A549 (cell line): ENCODE results near the gene SNX3. TPM values are rescaled to one million over a fixed set of nuclear protein-coding genes. Genes with fewer than 3 reads are reported as not detected.

Experiments used
- ATAC-seq, 2 experiments: fragments of 200-7000 bp in 1 of 2; fragments of >200 bp in 1 of 2; cut with Nextera tagmentation in 1 of 2; cut with Tn5 transposase in 1 of 2; 3 replicates each; pipeline versions ENCODE4 v1.8.0 to v1.9.1; 2018 to 2020; ENCODE audit warnings: mild to moderate bottlenecking in 1 of 2, moderate library complexity in 1 of 2
- CTCF ChIA-PET: fragments of 300-600 bp; sonication (Branson Sonifier 250); formaldehyde crosslinking; extraction: SDS; loops from one replicate; lab custom pipeline; 2021; ENCODE audit warnings: antibody characterized with exemption, inconsistent platforms; lab: Yijun Ruan, JAX
- POLR2A ChIA-PET: fragments of 350-600 bp; formaldehyde crosslinking; extraction: SDS; loops from one replicate; lab custom pipeline; 2021; ENCODE audit warnings: antibody characterized with exemption, inconsistent platforms; lab: Yijun Ruan, JAX
- DNase-seq, 2 experiments: peaks; one replicate each; pipeline versions ENCODE4 v3.0.0 to v3.0.0-alpha.2; 2011 to 2016; ENCODE audit warnings: low read depth in 1 of 2, low spot score in 1 of 2
- FAIRE-seq: peaks from 2 replicates; lab custom pipeline; 2011; peaks lifted over from hg19 to GRCh38; lab: Jason Lieb, UNC
- H3K27ac ChIP-seq, 2 experiments: fragments of >200 bp; sonication (Bioruptor Twin); formaldehyde crosslinking; 3 replicates each; pipeline ENCODE4 v1.5.1; 2016 to 2017
- H3K4me1 ChIP-seq: fragments of >200 bp; sonication (Bioruptor Twin); formaldehyde crosslinking; 3 replicates; pipeline ENCODE4 v1.6.1; 2016
- H3K4me2 ChIP-seq: fragments of >200 bp; sonication (Bioruptor Twin); formaldehyde crosslinking; 3 replicates; pipeline ENCODE4 v1.6.1; 2016
- H3K4me3 ChIP-seq: fragments of >200 bp; sonication (Bioruptor Twin); formaldehyde crosslinking; 3 replicates; pipeline ENCODE4 v1.5.1; 2016
- H3K9me3 ChIP-seq: fragments of >200 bp; sonication (Bioruptor Twin); formaldehyde crosslinking; 3 replicates; pipeline ENCODE4 v1.6.1; 2016
- CBX8 ChIP-seq: fragments of 200-600 bp; sonication (generic); IDR thresholded peaks from 2 replicates; pipeline ENCODE4 v1.6.1; 2016
- CHD2 ChIP-seq: fragments of 150-350 bp; IDR thresholded peaks from 2 replicates; pipeline ENCODE4 v1.6.1; 2014; ENCODE audit warnings: low read length; ENCODE audit not compliant: partially characterized antibody
- EHF ChIP-seq: fragments of 250-450 bp; sonication (Bioruptor Pico); IDR thresholded peaks from 2 replicates; pipeline ENCODE4 v1.5.0; 2020; ENCODE audit warnings: mild to moderate bottlenecking
- EP300 ChIP-seq, 2 experiments: fragments of >200 bp; sonication (Bioruptor Twin); formaldehyde crosslinking; IDR thresholded peaks; 2 replicates in 1 of 2; 3 replicates in 1 of 2; pipeline ENCODE4 v1.6.1; 2016 to 2017
- ESRRA ChIP-seq: fragments of 150-350 bp; IDR thresholded peaks from 2 replicates; pipeline ENCODE4 v1.6.1; 2014; ENCODE audit warnings: mild to moderate bottlenecking, low read length, borderline replicate concordance
- FOSL2 ChIP-seq, 2 experiments: fragments of 450-650 bp in 1 of 2; fragments of >200 bp in 1 of 2; sonication (Bioruptor Twin) in 1 of 2; formaldehyde crosslinking; IDR thresholded peaks; 2 replicates each; pipeline versions ENCODE4 v1.5.0 to v1.6.1; 2016 to 2020; ENCODE audit warnings: mild to moderate bottlenecking in 1 of 2, moderate library complexity in 1 of 2
- FOXS1 ChIP-seq: fragments of 250-450 bp; sonication (Bioruptor Pico); IDR thresholded peaks from 2 replicates; pipeline ENCODE4 v1.5.0; 2020; ENCODE audit warnings: mild to moderate bottlenecking, moderate library complexity
- HOXB5 ChIP-seq: fragments of 250-450 bp; sonication (Bioruptor Pico); IDR thresholded peaks from 2 replicates; pipeline ENCODE4 v1.5.0; 2020; ENCODE audit warnings: mild to moderate bottlenecking, moderate library complexity
- JUNB ChIP-seq: fragments of >200 bp; sonication (Bioruptor Twin); formaldehyde crosslinking; IDR thresholded peaks from 2 replicates; pipeline ENCODE4 v1.6.1; 2016
- KDM5A ChIP-seq: fragments of 200-600 bp; sonication (generic); IDR thresholded peaks from 2 replicates; pipeline ENCODE4 v1.6.1; 2016; ENCODE audit warnings: antibody characterized with exemption, mild to moderate bottlenecking
- MAFK ChIP-seq: fragments of 450-650 bp; IDR thresholded peaks from 2 replicates; pipeline ENCODE4 v1.6.1; 2014; ENCODE audit not compliant: partially characterized antibody
- MAZ ChIP-seq: fragments of 150-350 bp; IDR thresholded peaks from 2 replicates; pipeline ENCODE4 v1.6.1; 2014; ENCODE audit warnings: antibody characterized with exemption, low read depth, low read length, borderline replicate concordance
- MYC ChIP-seq: IDR thresholded peaks from 2 replicates; pipeline ENCODE4 v1.6.1; 2012; ENCODE audit warnings: mild to moderate bottlenecking, inconsistent platforms, low read length, improper control_type of control experiment, borderline replicate concordance
- NPAS2 ChIP-seq: fragments of 250-450 bp; sonication (Bioruptor Pico); IDR thresholded peaks from 2 replicates; pipeline ENCODE4 v1.8.0; 2022; ENCODE audit warnings: mild to moderate bottlenecking, moderate library complexity, borderline replicate concordance
- RCOR1 ChIP-seq: fragments of 150-350 bp; IDR thresholded peaks from 2 replicates; pipeline ENCODE4 v1.6.1; 2014; ENCODE audit warnings: antibody characterized with exemption, low read length, low read depth
- RFX5 ChIP-seq: fragments of 450-650 bp; IDR thresholded peaks from 2 replicates; pipeline ENCODE4 v1.7.1; 2014; ENCODE audit warnings: antibody characterized with exemption, mild to moderate bottlenecking, moderate library complexity
- SREBF2 ChIP-seq: fragments of 450-650 bp; IDR thresholded peaks from 2 replicates; pipeline ENCODE4 v1.6.1; 2014; ENCODE audit warnings: mild to moderate bottlenecking, moderate library complexity
- TFCP2L1 ChIP-seq: fragments of 250-450 bp; sonication (Bioruptor Pico); IDR thresholded peaks from 2 replicates; pipeline ENCODE4 v1.5.0; 2021; ENCODE audit warnings: mild to moderate bottlenecking
- ZC3H11A ChIP-seq: fragments of 450-650 bp; IDR thresholded peaks from 2 replicates; pipeline ENCODE4 v1.6.1; 2014; ENCODE audit warnings: antibody characterized with exemption, mild to moderate bottlenecking
- WGBS: methylation state at CpG from one replicate; pipeline ENCODE4 v1.1.6; 2017; ENCODE audit errors: missing lambda C conversion rate; 5-methylcytosine and 5-hydroxymethylcytosine counted together
- polyA plus RNA-seq, 4 experiments: library from polyadenylated mRNA; depleted of rRNA in 3 of 4; stranded (reverse); fragments of >200 nt; fragmentation: RNase III in 1 of 4; extraction: RNeasy Plus Mini Kit Qiagen cat#74134 plus additional on column Dnase treatment in 1 of 4; gene quantifications; 2 replicates in 3 of 4; 3 replicates in 1 of 4; pipeline ENCODE4 v1.2.3, GENCODE V29; 2011 to 2017
- TF ChIP-seq, protein P1 (sequence below): fragments of 150-350 bp; IDR thresholded peaks from 2 replicates; pipeline ENCODE4 v1.6.1; 2014; ENCODE audit warnings: low read depth, mild to moderate bottlenecking, low read length
- TF ChIP-seq, protein P2 (sequence below): fragments of >200 bp; sonication (Bioruptor Twin); formaldehyde crosslinking; IDR thresholded peaks from 3 replicates; pipeline ENCODE4 v1.5.1; 2016
- TF ChIP-seq, protein P3 (sequence below): IDR thresholded peaks from 2 replicates; pipeline ENCODE4 v1.6.1; 2012

Gene SNX3
- polyA plus RNA-seq, 2 of the 4 experiments (the other 2 are of a cell fraction): 106 to 214 TPM

DNA sequence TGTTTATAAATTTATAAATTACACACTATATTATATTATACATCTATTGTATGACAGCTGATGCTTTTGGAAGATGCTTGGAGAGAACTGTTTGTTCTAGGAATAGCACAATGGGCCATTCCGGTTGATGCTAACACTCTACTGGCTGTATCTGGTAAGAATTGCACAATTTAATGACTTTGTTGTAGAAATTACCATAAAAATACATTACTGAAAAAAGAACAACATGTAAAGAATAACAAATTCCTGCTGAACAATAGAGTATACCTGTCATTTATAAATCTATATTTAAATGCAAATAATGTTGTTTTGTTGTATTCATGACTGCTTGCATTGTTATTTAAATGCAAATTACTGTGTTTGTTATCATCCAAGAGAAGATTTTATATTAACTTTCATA lies 80.6 kb downstream of the SNX3 start:
- ATAC-seq: no peak
- WGBS: 56% methylated on average over 1 of the region's 1 CpG
- CTCF ChIA-PET: no interaction called here

DNA sequence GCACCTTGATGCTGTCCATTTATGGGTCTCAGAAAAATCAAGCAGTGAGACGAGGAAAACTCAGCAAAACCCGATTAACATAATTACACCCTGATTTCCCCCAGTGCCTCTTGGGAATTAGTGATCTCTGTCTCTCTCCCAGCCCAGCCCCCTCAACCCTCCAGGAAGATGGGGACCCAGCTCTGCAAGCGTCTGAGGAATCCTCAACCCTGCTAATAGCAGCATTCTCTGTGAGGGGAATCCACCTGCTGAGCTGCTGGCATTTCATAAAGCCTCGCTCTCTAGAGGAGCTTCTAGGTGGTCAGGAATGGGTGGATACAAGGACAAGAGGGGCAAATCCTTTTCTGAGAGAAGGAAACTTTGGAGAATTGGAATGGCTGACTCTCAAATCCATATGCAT lies 81.1 kb downstream of the SNX3 start:
- Histone ChIP-seq H3K9me3 (no peaks in the 10 kb centered on the region), H3K27ac (no peak overlapping the region), H3K4me3 (no peak overlapping the region), H3K4me2 (no peak overlapping the region), H3K4me1 (no peaks in the 10 kb centered on the region)
- no peak for DNase-seq
- WGBS: 49% methylated on average over 2 of the region's 4 CpGs
- ChIA-PET CTCF (no interaction called here), POLR2A (no interaction called here)
- no peak for FAIRE-seq
- TF ChIP-seq SREBF2: no peak
- no peak for TF ChIP-seq KDM5A
- no peak for TF ChIP-seq CHD2
- no peak for TF ChIP-seq EP300 (IDR thresholded peaks at IDR 0.05)
- TF ChIP-seq MAZ: no peak
- TF ChIP-seq CBX8: no peak
- TF ChIP-seq JUNB: no peak
- TF ChIP-seq HOXB5 (CRISPR knock-in tag): no peak
- TF ChIP-seq RCOR1: no peak
- TF ChIP-seq EHF (CRISPR knock-in tag): no peak
- TF ChIP-seq TFCP2L1: no peak
- no peak for TF ChIP-seq RFX5
- TF ChIP-seq, protein P1, sequence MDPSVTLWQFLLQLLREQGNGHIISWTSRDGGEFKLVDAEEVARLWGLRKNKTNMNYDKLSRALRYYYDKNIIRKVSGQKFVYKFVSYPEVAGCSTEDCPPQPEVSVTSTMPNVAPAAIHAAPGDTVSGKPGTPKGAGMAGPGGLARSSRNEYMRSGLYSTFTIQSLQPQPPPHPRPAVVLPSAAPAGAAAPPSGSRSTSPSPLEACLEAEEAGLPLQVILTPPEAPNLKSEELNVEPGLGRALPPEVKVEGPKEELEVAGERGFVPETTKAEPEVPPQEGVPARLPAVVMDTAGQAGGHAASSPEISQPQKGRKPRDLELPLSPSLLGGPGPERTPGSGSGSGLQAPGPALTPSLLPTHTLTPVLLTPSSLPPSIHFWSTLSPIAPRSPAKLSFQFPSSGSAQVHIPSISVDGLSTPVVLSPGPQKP: no peak
- no peak for TF ChIP-seq FOSL2 (IDR thresholded peaks at IDR 0.05)
- TF ChIP-seq FOSL2 (CRISPR knock-in tag; IDR thresholded peaks at IDR 0.05): no peak
- no peak for ATAC-seq

More for the DNA sequence above, 80.6 kb downstream of the SNX3 start:
- DNase-seq (no peak), FAIRE-seq (no peak)
- no peak overlapping the region for H3K4me2 ChIP-seq
- no peak overlapping the region for H3K27ac ChIP-seq
- H3K9me3 ChIP-seq: no peaks in the 10 kb centered on the region
- TF ChIP-seq MYC: no peak
- TF ChIP-seq, protein P2, sequence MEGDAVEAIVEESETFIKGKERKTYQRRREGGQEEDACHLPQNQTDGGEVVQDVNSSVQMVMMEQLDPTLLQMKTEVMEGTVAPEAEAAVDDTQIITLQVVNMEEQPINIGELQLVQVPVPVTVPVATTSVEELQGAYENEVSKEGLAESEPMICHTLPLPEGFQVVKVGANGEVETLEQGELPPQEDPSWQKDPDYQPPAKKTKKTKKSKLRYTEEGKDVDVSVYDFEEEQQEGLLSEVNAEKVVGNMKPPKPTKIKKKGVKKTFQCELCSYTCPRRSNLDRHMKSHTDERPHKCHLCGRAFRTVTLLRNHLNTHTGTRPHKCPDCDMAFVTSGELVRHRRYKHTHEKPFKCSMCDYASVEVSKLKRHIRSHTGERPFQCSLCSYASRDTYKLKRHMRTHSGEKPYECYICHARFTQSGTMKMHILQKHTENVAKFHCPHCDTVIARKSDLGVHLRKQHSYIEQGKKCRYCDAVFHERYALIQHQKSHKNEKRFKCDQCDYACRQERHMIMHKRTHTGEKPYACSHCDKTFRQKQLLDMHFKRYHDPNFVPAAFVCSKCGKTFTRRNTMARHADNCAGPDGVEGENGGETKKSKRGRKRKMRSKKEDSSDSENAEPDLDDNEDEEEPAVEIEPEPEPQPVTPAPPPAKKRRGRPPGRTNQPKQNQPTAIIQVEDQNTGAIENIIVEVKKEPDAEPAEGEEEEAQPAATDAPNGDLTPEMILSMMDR: no peak
- TF ChIP-seq ESRRA: no peak
- no peak for TF ChIP-seq FOXS1 (CRISPR knock-in tag)
- no peak for TF ChIP-seq MAFK
- TF ChIP-seq EHF (CRISPR knock-in tag): no peak
- no peak for TF ChIP-seq NPAS2 (CRISPR knock-in tag)
- no peak for TF ChIP-seq ZC3H11A
- H3K4me1 ChIP-seq: no peaks in the 10 kb centered on the region
- H3K4me3 ChIP-seq: no peak overlapping the region
- POLR2A ChIA-PET: no interaction called here

DNA sequence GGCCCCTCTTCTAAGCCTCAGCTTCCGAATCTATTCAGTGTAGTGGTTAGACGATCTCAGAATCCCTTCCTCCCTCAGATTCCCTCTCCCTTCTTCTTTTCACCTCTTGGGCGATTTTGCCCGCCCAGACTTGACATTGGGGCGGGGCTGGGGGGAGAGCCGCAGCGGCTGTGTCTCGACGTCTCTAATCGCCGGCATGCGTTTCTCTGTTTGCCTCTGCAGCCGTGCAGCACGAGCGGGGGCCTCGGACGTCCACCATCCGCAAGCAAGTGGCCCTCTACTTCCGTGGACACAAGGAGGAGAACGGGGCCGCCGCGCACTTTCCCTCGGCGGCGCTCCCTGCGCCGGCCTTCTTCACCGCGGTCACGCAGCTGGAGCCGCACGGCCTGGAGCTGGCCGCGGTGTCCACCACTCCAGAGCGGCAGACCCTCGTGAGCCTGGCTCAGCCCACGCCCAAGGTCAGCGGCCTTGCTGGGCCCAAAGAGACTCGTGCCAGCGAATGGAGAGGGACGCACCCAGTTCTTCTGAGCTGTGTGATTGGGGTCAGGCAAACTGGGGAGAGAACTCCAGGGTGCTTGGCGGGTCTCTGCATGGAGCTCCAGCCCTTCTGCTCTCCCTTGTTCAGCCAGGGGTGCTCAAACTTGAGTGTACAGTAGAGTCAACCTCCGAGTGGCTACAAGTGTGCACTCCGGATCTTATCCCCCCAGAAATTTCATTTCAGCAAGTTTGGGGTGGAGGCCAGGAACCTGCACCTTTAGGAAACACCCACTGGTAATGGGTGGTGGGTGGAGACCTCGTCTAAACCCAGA lies 84.4 kb downstream of the SNX3 start:
- POLR2A ChIA-PET: no interaction called here
- H3K27ac ChIP-seq: no peak overlapping the region
- TF ChIP-seq, protein P3, sequence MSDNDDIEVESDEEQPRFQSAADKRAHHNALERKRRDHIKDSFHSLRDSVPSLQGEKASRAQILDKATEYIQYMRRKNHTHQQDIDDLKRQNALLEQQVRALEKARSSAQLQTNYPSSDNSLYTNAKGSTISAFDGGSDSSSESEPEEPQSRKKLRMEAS: no peak
- no peaks in the 10 kb centered on the region for H3K9me3 ChIP-seq
- no peak for DNase-seq
- ATAC-seq: no peak
- CTCF ChIA-PET: interaction anchor here (1.6 kb wide), 1 partner anchor 14 kb away, joined by 5 read pairs; no protein-coding TSS in a partner anchor
- FAIRE-seq: no peak
- no peak overlapping the region for H3K4me2 ChIP-seq
- WGBS: 75% methylated on average over 21 of the region's 46 CpGs
- H3K4me3 ChIP-seq: no peak overlapping the region
- no peaks in the 10 kb centered on the region for H3K4me1 ChIP-seq
